Mammary epithelial cell (primary cell): ENCODE results near the gene ERP27.

Experiments used
- CTCF ChIP-seq, 2 donors: IDR thresholded peaks in 1 of 2; conservative IDR thresholded peaks in 1 of 2; 2 replicates each; pipeline ENCODE4 v1.5.1; 2011 to 2012; ENCODE audit warnings: inconsistent platforms in 2 of 2, low read length in 2 of 2, mild to moderate bottlenecking in 2 of 2, control low read depth in 1 of 2, low read depth in 1 of 2; ENCODE audit not compliant: insufficient read depth in 1 of 2; ENCODE audit errors: extremely low read depth in 1 of 2
- EZH2 ChIP-seq: IDR thresholded peaks from 2 replicates; pipeline ENCODE4 v1.6.1; 2012; ENCODE audit warnings: low read length, inconsistent platforms, borderline replicate concordance

GRCh38 chr12:14984036-14984435, 45.7 kb upstream of the ERP27 start:
- no peak for TF ChIP-seq CTCF (conservative IDR thresholded peaks at IDR 0.05 in 1 of 2, IDR thresholded peaks at IDR 0.05 in 1 of 2; ENCODE audit: extremely low read depth in 1 of 2, insufficient read depth in 1 of 2, low read depth in 1 of 2, low read length in 2 of 2)
- no peak for TF ChIP-seq EZH2
